B cell (primary cell): ENCODE results near the gene CAPZB. TPM values are rescaled to one million over a fixed set of nuclear protein-coding genes. Genes with fewer than 3 reads are reported as not detected.

Experiments
- ATAC-seq: fragments of 200-7000 bp; cut with Tn5 transposase; one replicate; pipeline ENCODE4 v1.10.0; 2021; ENCODE audit warnings: low read depth, mild to moderate bottlenecking, moderate number of reproducible peaks, moderate library complexity
- CTCF ChIA-PET: fragments of 350-600 bp; sonication (Branson Sonifier 250); formaldehyde crosslinking; loops from one replicate; lab custom pipeline; 2021; ENCODE audit warnings: antibody characterized with exemption, inconsistent platforms; lab: Charles Lee
- POLR2A ChIA-PET: fragments of 350-600 bp; sonication (Branson Sonifier 250); formaldehyde crosslinking; loops from one replicate; lab custom pipeline; 2021; ENCODE audit warnings: antibody characterized with exemption; lab: Charles Lee
- DNase-seq: peaks from one replicate; pipeline ENCODE4 v3.0.0; 2013
- H2AFZ ChIP-seq: 2 replicates; pipeline ENCODE4 v1.6.1; 2012; ENCODE audit warnings: mild to moderate bottlenecking, low read depth, low read length; ENCODE audit not compliant: insufficient read depth, poor library complexity, severe bottlenecking
- H3K27ac ChIP-seq, 2 donors: 1 replicate in 1 of 2; 2 replicates in 1 of 2; pipeline ENCODE4 v1.5.1; 2012 to 2013; ENCODE audit warnings: low read length in 2 of 2, mild to moderate bottlenecking in 2 of 2, moderate library complexity in 1 of 2
- H3K27me3 ChIP-seq, 4 experiments: fragments of 200-600 bp in 1 of 4; sonication (generic) in 1 of 4; replicated peaks in 1 of 4; 1 replicate in 2 of 4; 2 replicates in 2 of 4; pipeline versions ENCODE4 v1.6.1 to v1.7.0; 2013 to 2016; ENCODE audit warnings: low read length in 3 of 4, mild to moderate bottlenecking in 2 of 4, mixed read lengths in 1 of 4, moderate library complexity in 1 of 4; ENCODE audit not compliant: insufficient read depth in 4 of 4, control insufficient read depth in 3 of 4; ENCODE audit errors: control extremely low read depth in 1 of 4
- H3K36me3 ChIP-seq, 2 experiments: replicated peaks in 1 of 2; 1 replicate in 1 of 2; 2 replicates in 1 of 2; pipeline versions ENCODE4 v1.6.1 to v1.7.1; 2013; ENCODE audit warnings: low read length in 1 of 2; ENCODE audit not compliant: insufficient read depth in 2 of 2, control insufficient read depth in 1 of 2; ENCODE audit errors: control extremely low read depth in 1 of 2, extremely low read depth in 1 of 2
- H3K4me1 ChIP-seq, 2 donors: fragments of 200-600 bp in 1 of 2; sonication (generic) in 1 of 2; 1 replicate in 1 of 2; 2 replicates in 1 of 2; pipeline versions ENCODE4 v1.5.1 to v1.6.1; 2013 to 2017; ENCODE audit warnings: low read length in 2 of 2; ENCODE audit not compliant: control insufficient read depth in 2 of 2, insufficient read depth in 2 of 2
- H3K4me2 ChIP-seq: replicated peaks from 2 replicates; pipeline ENCODE3; 2012; ENCODE audit warnings: mild to moderate bottlenecking, low read depth, low read length; ENCODE audit not compliant: poor library complexity, severe bottlenecking
- H3K4me3 ChIP-seq, 5 experiments: fragments of 200-600 bp in 1 of 5; sonication (generic) in 1 of 5; 1 replicate in 3 of 5; 2 replicates in 2 of 5; pipeline versions ENCODE4 v1.5.1 to v1.7.0; 2011 to 2016; ENCODE audit warnings: low read length in 4 of 5, mild to moderate bottlenecking in 4 of 5, low read depth in 2 of 5, control low read depth in 1 of 5, moderate library complexity in 1 of 5; ENCODE audit not compliant: insufficient read depth in 1 of 5; ENCODE audit errors: control extremely low read depth in 1 of 5, extremely low read depth in 1 of 5
- H3K79me2 ChIP-seq: fragments of 200-600 bp; sonication (generic); one replicate; pipeline ENCODE4 v1.6.0; 2016; ENCODE audit warnings: low read length; ENCODE audit not compliant: control insufficient read depth, insufficient read depth
- H3K9ac ChIP-seq: fragments of 200-600 bp; sonication (generic); 2 replicates; pipeline ENCODE4 v1.6.1; 2017; ENCODE audit warnings: mild to moderate bottlenecking, low read length, moderate library complexity
- H3K9me3 ChIP-seq, 3 donors: one replicate each; pipeline versions ENCODE4 v1.6.1 to v1.7.1; 2013; ENCODE audit warnings: low read length in 2 of 3; ENCODE audit not compliant: control insufficient read depth in 2 of 3, insufficient read depth in 1 of 3; ENCODE audit errors: control extremely low read depth in 1 of 3
- H4K20me1 ChIP-seq: 2 replicates; pipeline ENCODE4 v1.6.0; 2012; ENCODE audit warnings: mild to moderate bottlenecking, low read length; ENCODE audit not compliant: insufficient read depth, control insufficient read depth, poor library complexity, severe bottlenecking
- H3K27ac Mint-ChIP-seq: one replicate; pipeline ENCODE4 v1.8.0; 2021; ENCODE audit warnings: mixed read lengths
- H3K27me3 Mint-ChIP-seq: one replicate; pipeline ENCODE4 v1.8.0; 2021; ENCODE audit warnings: mixed read lengths
- H3K4me1 Mint-ChIP-seq: one replicate; pipeline ENCODE4 v1.8.0; 2021; ENCODE audit warnings: mixed read lengths
- H3K4me3 Mint-ChIP-seq: one replicate; pipeline ENCODE4 v1.8.0; 2021; ENCODE audit warnings: mixed read lengths
- H3K9me3 Mint-ChIP-seq: one replicate; pipeline ENCODE4 v1.8.0; 2022; ENCODE audit warnings: mixed read lengths; ENCODE audit not compliant: insufficient read depth
- EZH2 ChIP-seq: IDR thresholded peaks from 2 replicates; pipeline ENCODE4 v1.6.1; 2012; ENCODE audit warnings: borderline replicate concordance, low read depth, mild to moderate bottlenecking, moderate library complexity, low read length; ENCODE audit not compliant: insufficient read depth, poor library complexity, severe bottlenecking
- WGBS: methylation state at CpG from one replicate; pipeline ENCODE4 v1.1.5; 2013; ENCODE audit warnings: missing lambda C conversion rate; ENCODE audit not compliant: insufficient coverage; 5-methylcytosine and 5-hydroxymethylcytosine counted together
- intact Hi-C: fragments of 100-400 bp; cut with micrococcal nuclease; formaldehyde crosslinking; loops from one replicate; pipeline ENCODE4 v1.10.0; 2022
- polyA plus RNA-seq: library from polyadenylated mRNA; depleted of rRNA; stranded (reverse); fragments of >200 nt; gene quantifications from 2 replicates; pipeline ENCODE4 v1.2.3, GENCODE V29; 2012
- total RNA-seq, 2 donors: library from RNA; stranded (reverse); fragments of 120-200 nt in 1 of 2; gene quantifications; 1 replicate in 1 of 2; 2 replicates in 1 of 2; pipeline versions ENCODE4 v1.2.3 to v1.2.4, GENCODE V29; 2013 to 2022
- TF ChIP-seq, protein P1 (sequence below): fragments of 200-600 bp; IDR thresholded peaks from one replicate; pipeline ENCODE4 v1.8.0; 2022; ENCODE audit warnings: antibody characterized with exemption, mild to moderate bottlenecking

CAPZB gene
- total and polyA plus RNA-seq, 2 donors (not counting 1 experiment from before 2014, with no cell fraction given), result 126 to 193 TPM

DNA sequence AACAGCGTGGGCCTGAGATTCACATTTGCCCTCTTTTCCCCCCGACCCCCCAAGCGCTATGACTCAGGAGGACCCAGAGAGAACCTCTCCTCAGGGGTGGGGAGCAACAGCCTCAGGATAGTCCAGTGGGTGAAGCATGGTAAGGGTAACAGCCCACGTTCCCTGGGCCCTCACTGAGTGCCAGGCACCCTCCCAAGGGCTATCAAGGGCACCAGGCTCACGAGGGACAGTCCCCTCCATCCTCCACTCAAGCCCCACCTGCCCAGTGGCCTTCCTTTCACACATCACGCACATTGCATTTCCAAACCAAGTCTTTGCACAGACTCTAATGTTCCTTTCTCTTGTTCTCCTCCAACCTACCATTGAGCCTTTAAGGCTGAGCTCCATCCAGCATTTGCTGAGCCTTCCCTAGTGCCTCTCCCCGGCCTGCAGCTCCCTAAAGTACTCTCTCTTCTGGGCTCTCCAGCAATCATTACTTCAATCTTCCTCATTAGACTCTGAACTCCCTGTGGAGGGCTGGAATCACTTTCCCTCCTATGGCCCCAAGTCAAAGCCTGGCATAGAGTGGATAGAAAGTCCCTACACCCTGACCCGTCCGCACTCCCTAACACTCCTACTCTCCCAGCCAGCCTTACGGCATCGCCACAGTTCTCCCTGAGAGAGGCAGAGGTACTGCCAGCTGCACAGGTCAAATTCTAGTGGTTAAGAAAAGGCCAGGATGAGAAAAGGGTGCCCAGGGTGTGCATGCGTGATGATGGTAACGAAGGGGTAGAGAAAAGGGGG, 174.4 kb downstream of the CAPZB start:
- peaks cover 46% of the 10 kb centered on the region for H3K4me1 Mint-ChIP-seq
- H3K9ac ChIP-seq, result peak overlapping the region; percentile 93
- peaks cover 12% of the 10 kb centered on the region for H3K79me2 ChIP-seq
- peak overlapping the region; percentile 95 for H3K4me2 ChIP-seq
- H2AFZ ChIP-seq, result peak overlapping the region; percentile 97
- peak overlapping the region; percentile 88 for H3K4me3 Mint-ChIP-seq
- no peaks in the 10 kb centered on the region for H3K27me3 Mint-ChIP-seq
- H4K20me1 ChIP-seq, result peaks cover 13% of the 10 kb centered on the region
- ChIA-PET POLR2A (no interaction called here), CTCF (no interaction called here)
- intact Hi-C loops, result loop anchor here (5.0 kb wide), 1 partner anchor 166 kb away; no protein-coding TSS in a partner anchor
- H3K9me3 ChIP-seq, result no peaks in the 10 kb centered on the region
- ATAC-seq (no peak), DNase-seq (peak; percentile 41)
- H3K27ac Mint-ChIP-seq, result peak overlapping the region; percentile 75
- H3K4me1 ChIP-seq, result peaks cover 43 to 45% of the 10 kb centered on the region in 2 donors
- 61% methylated on average over 8 of the region's 13 CpGs for WGBS
- no peaks in the 10 kb centered on the region for H3K27me3 ChIP-seq
- H3K9me3 Mint-ChIP-seq, result no peaks in the 10 kb centered on the region
- H3K27ac ChIP-seq, result peak overlapping the region in 1 of 2 donors; percentile 48
- TF ChIP-seq, protein P1, sequence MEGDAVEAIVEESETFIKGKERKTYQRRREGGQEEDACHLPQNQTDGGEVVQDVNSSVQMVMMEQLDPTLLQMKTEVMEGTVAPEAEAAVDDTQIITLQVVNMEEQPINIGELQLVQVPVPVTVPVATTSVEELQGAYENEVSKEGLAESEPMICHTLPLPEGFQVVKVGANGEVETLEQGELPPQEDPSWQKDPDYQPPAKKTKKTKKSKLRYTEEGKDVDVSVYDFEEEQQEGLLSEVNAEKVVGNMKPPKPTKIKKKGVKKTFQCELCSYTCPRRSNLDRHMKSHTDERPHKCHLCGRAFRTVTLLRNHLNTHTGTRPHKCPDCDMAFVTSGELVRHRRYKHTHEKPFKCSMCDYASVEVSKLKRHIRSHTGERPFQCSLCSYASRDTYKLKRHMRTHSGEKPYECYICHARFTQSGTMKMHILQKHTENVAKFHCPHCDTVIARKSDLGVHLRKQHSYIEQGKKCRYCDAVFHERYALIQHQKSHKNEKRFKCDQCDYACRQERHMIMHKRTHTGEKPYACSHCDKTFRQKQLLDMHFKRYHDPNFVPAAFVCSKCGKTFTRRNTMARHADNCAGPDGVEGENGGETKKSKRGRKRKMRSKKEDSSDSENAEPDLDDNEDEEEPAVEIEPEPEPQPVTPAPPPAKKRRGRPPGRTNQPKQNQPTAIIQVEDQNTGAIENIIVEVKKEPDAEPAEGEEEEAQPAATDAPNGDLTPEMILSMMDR, result no peak
- no peak for TF ChIP-seq EZH2
- H3K4me3 ChIP-seq, result peak overlapping the region in 4 of 5 experiments; percentile 74 to 91 (median 81)
- H3K36me3 ChIP-seq, result peaks cover 0 to 20% of the 10 kb centered on the region in 2 experiments

DNA sequence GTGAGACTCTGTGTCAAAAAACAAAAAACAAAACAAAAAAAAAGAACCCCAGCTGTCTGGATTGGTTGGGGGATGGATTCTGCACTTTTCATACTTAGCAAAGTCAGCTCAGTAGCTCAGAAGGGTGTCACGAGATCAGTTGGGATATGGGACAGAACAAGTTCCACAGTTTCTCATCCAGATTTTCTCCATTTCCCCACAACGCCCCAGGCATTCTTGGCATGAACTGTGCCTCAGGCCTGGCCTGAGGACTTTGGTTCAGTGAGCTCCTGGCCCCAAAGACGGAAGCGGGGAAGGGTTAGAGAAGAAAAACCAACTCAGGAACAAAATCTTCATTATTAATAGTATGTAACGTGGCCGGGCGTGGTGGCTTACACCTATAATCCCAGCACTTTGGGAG, 175.3 kb downstream of the CAPZB start:
- Histone ChIP-seq H2AFZ (no peak overlapping the region), H4K20me1 (peaks cover 6% of the 10 kb centered on the region), H3K4me2 (no peak overlapping the region), H3K36me3 (peaks cover 0 to 27% of the 10 kb centered on the region in 2 experiments), H3K9me3 (no peaks in the 10 kb centered on the region), H3K4me1 (peaks cover 34 to 37% of the 10 kb centered on the region in 2 donors), H3K9ac (no peak overlapping the region), H3K27ac (no peak overlapping the region), H3K79me2 (peaks cover 12% of the 10 kb centered on the region), H3K27me3 (no peaks in the 10 kb centered on the region), H3K4me3 (no peak overlapping the region)
- no peak for TF ChIP-seq EZH2
- TF ChIP-seq, protein P1, result no peak
- ChIA-PET POLR2A (no interaction called here), CTCF (no interaction called here)
- DNase-seq (peak; percentile 5), ATAC-seq (no peak)
- H3K9me3 Mint-ChIP-seq, result no peaks in the 10 kb centered on the region
- intact Hi-C loops, result loop anchor here (5.0 kb wide), 1 partner anchor 167 kb away; no protein-coding TSS in a partner anchor
- H3K4me1 Mint-ChIP-seq, result peaks cover 38% of the 10 kb centered on the region
- WGBS, result 100% methylated on average over 2 of the region's 7 CpGs
- no peaks in the 10 kb centered on the region for H3K27me3 Mint-ChIP-seq
- peak overlapping the region; percentile 37 for H3K27ac Mint-ChIP-seq
- peak overlapping the region; percentile 45 for H3K4me3 Mint-ChIP-seq
